GM12892 (cell line): ENCODE measurements around the gene B3GAT2.

ENCODE experiments used
- POLR2A ChIP-seq: IDR thresholded peaks from 2 replicates; pipeline ENCODE4 v1.6.1; 2011; ENCODE audit warnings: low read depth, low read length, control low read depth
- POLR2AphosphoS5 ChIP-seq: IDR thresholded peaks from 2 replicates; pipeline ENCODE4 v1.6.1; 2011; ENCODE audit warnings: low read depth, low read length, control low read depth
- TAF1 ChIP-seq: IDR thresholded peaks from 2 replicates; pipeline ENCODE4 v1.6.1; 2011; ENCODE audit warnings: low read depth, mild to moderate bottlenecking, control low read depth, low read length, borderline replicate concordance

GRCh38 chr6:70879496-70879895 lies 77.4 kb downstream of the B3GAT2 start:
- TF ChIP-seq POLR2A (no peak), TAF1 (no peak), POLR2AphosphoS5 (no peak)
